ENCODE results near the gene LTBR.

The LTBR gene

DNA sequence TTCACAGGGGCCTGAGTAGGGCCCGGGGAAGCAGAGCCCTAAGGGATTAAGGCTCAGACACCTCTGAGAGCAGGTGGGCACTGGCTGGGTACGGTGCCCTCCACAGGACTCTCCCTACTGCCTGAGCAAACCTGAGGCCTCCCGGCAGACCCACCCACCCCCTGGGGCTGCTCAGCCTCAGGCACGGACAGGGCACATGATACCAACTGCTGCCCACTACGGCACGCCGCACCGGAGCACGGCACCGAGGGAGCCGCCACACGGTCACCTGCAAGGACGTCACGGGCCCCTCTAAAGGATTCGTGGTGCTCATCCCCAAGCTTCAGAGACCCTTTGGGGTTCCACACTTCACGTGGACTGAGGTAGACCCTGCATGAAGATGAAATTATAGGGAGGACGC, 7.1 kb downstream of the LTBR start:
- Histone ChIP-seq H4K8ac (ENCODE audit: low read depth, low read length) (no peak overlapping the region), H3K4ac (ENCODE audit: low read depth, low read length) (no peak overlapping the region), H2BK120ac (ENCODE audit: low read depth, low read length) (no peak overlapping the region), H2AK5ac (ENCODE audit: low read length) (no peak overlapping the region), H3K79me1 (ENCODE audit: low read length) (no peaks in the 10 kb centered on the region), H2BK5ac (ENCODE audit: low read length) (no peak overlapping the region), H2BK15ac (replicated peaks; ENCODE audit: low read depth) (no peak overlapping the region), H3K4me2 (ENCODE audit: low read length) (no peak overlapping the region), H3K56ac (ENCODE audit: low read length) (no peak overlapping the region), H3K4me1 (ENCODE audit: control insufficient read depth, low read depth, low read length) (no peaks in the 10 kb centered on the region), H3K79me2 (ENCODE audit: control insufficient read depth, insufficient read depth, low read length) (no peaks in the 10 kb centered on the region), H3K27ac (ENCODE audit: low read depth, low read length) (no peak overlapping the region), H3K4me3 (ENCODE audit: low read length) (no peak overlapping the region), H3K9ac (ENCODE audit: low read length) (no peak overlapping the region), H4K5ac (ENCODE audit: low read length) (no peak overlapping the region), H3K23ac (ENCODE audit: low read length) (no peak overlapping the region), H3K27me3 (ENCODE audit: insufficient read depth, low read length, poor library complexity) (no peaks in the 10 kb centered on the region), H3K36me3 (ENCODE audit: control insufficient read depth, insufficient read depth, low read length) (peaks cover 2% of the 10 kb centered on the region), H3K18ac (ENCODE audit: low read length) (no peak overlapping the region)
- no peak for DNase-seq
- no CpG with 5 or more reads among the region's 17 CpGs for WGBS (ENCODE audit: extremely low coverage, insufficient coverage, low lambda C conversion rate)

DNA sequence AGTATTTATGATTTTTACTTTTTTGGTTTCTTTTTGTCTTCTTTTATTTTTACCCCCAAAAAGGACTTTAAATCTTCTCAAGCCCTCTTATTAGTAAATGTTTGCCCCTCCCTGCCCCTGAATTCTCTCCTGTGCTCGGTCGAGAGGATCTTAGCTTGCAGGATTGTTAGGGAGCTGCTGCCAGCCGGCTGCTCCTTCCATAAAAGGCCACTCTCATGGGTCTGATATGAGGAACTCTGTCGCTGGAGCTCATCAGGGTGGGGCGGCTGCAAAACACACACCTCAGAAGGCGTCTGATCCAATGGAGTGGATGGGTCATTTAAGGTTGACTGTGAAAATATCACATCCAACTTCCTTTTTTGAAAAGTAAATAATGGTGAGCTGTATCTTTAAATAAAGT, 8.5 kb downstream of the LTBR start:
- Histone ChIP-seq H2BK120ac (ENCODE audit: low read depth, low read length) (no peak overlapping the region), H3K4me3 (ENCODE audit: low read length) (no peak overlapping the region), H3K27ac (ENCODE audit: low read depth, low read length) (no peak overlapping the region), H3K56ac (ENCODE audit: low read length) (no peak overlapping the region), H3K9ac (ENCODE audit: low read length) (no peak overlapping the region), H3K79me2 (ENCODE audit: control insufficient read depth, insufficient read depth, low read length) (no peaks in the 10 kb centered on the region), H3K18ac (ENCODE audit: low read length) (no peak overlapping the region), H2AK5ac (ENCODE audit: low read length) (no peak overlapping the region), H3K4ac (ENCODE audit: low read depth, low read length) (no peak overlapping the region), H3K27me3 (ENCODE audit: insufficient read depth, low read length, poor library complexity) (no peaks in the 10 kb centered on the region), H3K4me2 (ENCODE audit: low read length) (no peak overlapping the region), H3K79me1 (ENCODE audit: low read length) (no peaks in the 10 kb centered on the region), H4K5ac (ENCODE audit: low read length) (no peak overlapping the region), H2BK5ac (ENCODE audit: low read length) (no peak overlapping the region), H3K23ac (ENCODE audit: low read length) (no peak overlapping the region), H2BK15ac (replicated peaks; ENCODE audit: low read depth) (no peak overlapping the region), H3K36me3 (ENCODE audit: control insufficient read depth, insufficient read depth, low read length) (peaks cover 2% of the 10 kb centered on the region), H3K4me1 (ENCODE audit: control insufficient read depth, low read depth, low read length) (no peaks in the 10 kb centered on the region), H4K8ac (ENCODE audit: low read depth, low read length) (no peak overlapping the region)
- WGBS (ENCODE audit: extremely low coverage, insufficient coverage, low lambda C conversion rate), result no CpG with 5 or more reads among the region's 6 CpGs
- no peak for DNase-seq

DNA sequence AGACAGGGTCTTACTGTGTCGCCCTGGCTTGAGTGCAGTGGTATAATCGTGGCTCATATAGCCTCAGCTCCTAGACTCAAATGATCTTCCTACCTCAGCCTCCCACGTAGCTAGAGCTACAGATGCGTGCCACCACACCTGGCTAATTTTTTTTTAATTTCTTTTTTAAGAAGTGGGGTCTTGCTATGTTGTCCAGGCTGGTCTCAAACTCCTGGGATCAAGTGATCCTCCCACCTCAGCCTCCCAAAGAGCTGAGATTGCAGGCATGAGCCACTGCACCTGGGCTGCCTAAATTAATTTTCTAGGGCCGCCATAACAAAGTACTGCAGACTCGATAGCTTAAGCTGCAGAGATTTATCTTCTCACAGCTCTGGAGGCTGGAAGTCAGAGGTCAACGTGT, 9.1 kb downstream of the LTBR start:
- no CpG with 5 or more reads among the region's 7 CpGs for WGBS (ENCODE audit: extremely low coverage, insufficient coverage, low lambda C conversion rate)
- Histone ChIP-seq H2BK120ac (ENCODE audit: low read depth, low read length) (no peak overlapping the region), H3K79me2 (ENCODE audit: control insufficient read depth, insufficient read depth, low read length) (no peaks in the 10 kb centered on the region), H2BK5ac (ENCODE audit: low read length) (no peak overlapping the region), H3K36me3 (ENCODE audit: control insufficient read depth, insufficient read depth, low read length) (peaks cover 2% of the 10 kb centered on the region), H3K4me1 (ENCODE audit: control insufficient read depth, low read depth, low read length) (no peaks in the 10 kb centered on the region), H3K4me3 (ENCODE audit: low read length) (no peak overlapping the region), H3K23ac (ENCODE audit: low read length) (no peak overlapping the region), H3K79me1 (ENCODE audit: low read length) (no peaks in the 10 kb centered on the region), H4K5ac (ENCODE audit: low read length) (no peak overlapping the region), H3K4me2 (ENCODE audit: low read length) (no peak overlapping the region), H2BK15ac (replicated peaks; ENCODE audit: low read depth) (no peak overlapping the region), H2AK5ac (ENCODE audit: low read length) (no peak overlapping the region), H3K56ac (ENCODE audit: low read length) (no peak overlapping the region), H4K8ac (ENCODE audit: low read depth, low read length) (no peak overlapping the region), H3K9ac (ENCODE audit: low read length) (no peak overlapping the region), H3K27ac (ENCODE audit: low read depth, low read length) (no peak overlapping the region), H3K4ac (ENCODE audit: low read depth, low read length) (no peak overlapping the region), H3K27me3 (ENCODE audit: insufficient read depth, low read length, poor library complexity) (no peaks in the 10 kb centered on the region), H3K18ac (ENCODE audit: low read length) (no peak overlapping the region)
- DNase-seq, result no peak

DNA sequence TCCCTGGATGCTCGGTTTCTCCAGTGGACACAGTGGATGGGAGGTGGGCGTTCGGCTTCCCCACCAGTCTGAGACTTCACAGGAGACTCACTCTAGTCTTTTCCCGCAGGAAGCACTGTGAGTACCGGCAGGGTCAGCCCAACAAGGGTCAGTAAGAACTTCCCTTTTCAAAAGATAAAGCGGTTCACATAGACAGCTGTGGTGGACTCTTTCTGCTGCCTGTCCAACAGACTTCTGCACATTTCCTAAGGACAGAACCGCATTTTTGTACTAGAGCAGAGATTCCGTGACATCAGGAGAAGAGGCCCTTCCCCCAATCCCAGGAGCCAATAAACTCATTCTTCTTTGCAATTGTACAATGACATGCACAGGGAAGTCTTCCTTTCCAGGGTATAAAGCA, 10.4 kb downstream of the LTBR start:
- no peak overlapping the region for H3K18ac ChIP-seq (ENCODE audit: low read length)
- H3K56ac ChIP-seq (ENCODE audit: low read length), result no peak overlapping the region
- H2BK120ac ChIP-seq (ENCODE audit: low read depth, low read length), result no peak overlapping the region
- no peak overlapping the region for H3K4me2 ChIP-seq (ENCODE audit: low read length)
- no peak overlapping the region for H2BK5ac ChIP-seq (ENCODE audit: low read length)
- H2BK15ac ChIP-seq (replicated peaks; ENCODE audit: low read depth), result no peak overlapping the region
- H3K23ac ChIP-seq (ENCODE audit: low read length), result no peak overlapping the region
- no peak overlapping the region for H4K5ac ChIP-seq (ENCODE audit: low read length)
- no peak overlapping the region for H3K9ac ChIP-seq (ENCODE audit: low read length)
- WGBS (ENCODE audit: extremely low coverage, insufficient coverage, low lambda C conversion rate), result no CpG with 5 or more reads among the region's 8 CpGs
- H3K4me3 ChIP-seq (ENCODE audit: low read length), result no peak overlapping the region
- H3K27me3 ChIP-seq (ENCODE audit: insufficient read depth, low read length, poor library complexity), result no peaks in the 10 kb centered on the region
- no peaks in the 10 kb centered on the region for H3K79me2 ChIP-seq (ENCODE audit: control insufficient read depth, insufficient read depth, low read length)
- H3K36me3 ChIP-seq (ENCODE audit: control insufficient read depth, insufficient read depth, low read length), result no peaks in the 10 kb centered on the region
- no peak overlapping the region for H2AK5ac ChIP-seq (ENCODE audit: low read length)
- no peak overlapping the region for H3K27ac ChIP-seq (ENCODE audit: low read depth, low read length)
- H3K4ac ChIP-seq (ENCODE audit: low read depth, low read length), result no peak overlapping the region
- H4K8ac ChIP-seq (ENCODE audit: low read depth, low read length), result no peak overlapping the region
- no peaks in the 10 kb centered on the region for H3K79me1 ChIP-seq (ENCODE audit: low read length)
- H3K4me1 ChIP-seq (ENCODE audit: control insufficient read depth, low read depth, low read length), result no peaks in the 10 kb centered on the region
- no peak for DNase-seq

DNA sequence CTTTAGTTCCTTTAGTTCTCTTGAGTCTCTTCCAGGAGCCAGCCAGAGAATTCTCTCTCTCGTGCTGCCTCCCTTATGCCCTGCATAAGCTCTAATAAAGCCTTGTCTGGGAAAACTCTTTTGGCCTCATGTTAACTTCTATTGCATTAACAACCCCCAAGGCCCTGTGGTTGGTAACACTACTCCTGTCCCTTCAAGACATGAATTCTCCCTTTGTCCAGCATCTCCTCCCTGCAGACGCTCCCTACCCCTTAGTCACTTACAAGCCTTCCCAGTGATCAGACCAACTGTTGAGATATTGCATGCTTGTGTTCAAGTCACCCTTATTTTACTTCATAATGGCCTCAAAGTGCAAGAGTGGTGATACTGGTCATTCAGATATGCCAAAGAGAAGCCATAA, 12.1 kb downstream of the LTBR start:
- Histone ChIP-seq H3K4me2 (ENCODE audit: low read length) (no peak overlapping the region), H3K4ac (ENCODE audit: low read depth, low read length) (no peak overlapping the region), H3K56ac (ENCODE audit: low read length) (no peak overlapping the region), H2AK5ac (ENCODE audit: low read length) (no peak overlapping the region), H2BK15ac (replicated peaks; ENCODE audit: low read depth) (no peak overlapping the region), H3K27me3 (ENCODE audit: insufficient read depth, low read length, poor library complexity) (no peaks in the 10 kb centered on the region), H3K23ac (ENCODE audit: low read length) (no peak overlapping the region), H2BK5ac (ENCODE audit: low read length) (no peak overlapping the region), H3K18ac (ENCODE audit: low read length) (no peak overlapping the region), H3K79me2 (ENCODE audit: control insufficient read depth, insufficient read depth, low read length) (no peaks in the 10 kb centered on the region), H3K79me1 (ENCODE audit: low read length) (no peaks in the 10 kb centered on the region), H3K9ac (ENCODE audit: low read length) (no peak overlapping the region), H3K27ac (ENCODE audit: low read depth, low read length) (no peak overlapping the region), H3K4me3 (ENCODE audit: low read length) (no peak overlapping the region), H4K8ac (ENCODE audit: low read depth, low read length) (no peak overlapping the region), H3K36me3 (ENCODE audit: control insufficient read depth, insufficient read depth, low read length) (no peaks in the 10 kb centered on the region), H4K5ac (ENCODE audit: low read length) (no peak overlapping the region), H3K4me1 (ENCODE audit: control insufficient read depth, low read depth, low read length) (no peaks in the 10 kb centered on the region), H2BK120ac (ENCODE audit: low read depth, low read length) (no peak overlapping the region)
- WGBS (ENCODE audit: extremely low coverage, insufficient coverage, low lambda C conversion rate), result no CpG with 5 or more reads among the region's 2 CpGs
- no peak for DNase-seq

DNA sequence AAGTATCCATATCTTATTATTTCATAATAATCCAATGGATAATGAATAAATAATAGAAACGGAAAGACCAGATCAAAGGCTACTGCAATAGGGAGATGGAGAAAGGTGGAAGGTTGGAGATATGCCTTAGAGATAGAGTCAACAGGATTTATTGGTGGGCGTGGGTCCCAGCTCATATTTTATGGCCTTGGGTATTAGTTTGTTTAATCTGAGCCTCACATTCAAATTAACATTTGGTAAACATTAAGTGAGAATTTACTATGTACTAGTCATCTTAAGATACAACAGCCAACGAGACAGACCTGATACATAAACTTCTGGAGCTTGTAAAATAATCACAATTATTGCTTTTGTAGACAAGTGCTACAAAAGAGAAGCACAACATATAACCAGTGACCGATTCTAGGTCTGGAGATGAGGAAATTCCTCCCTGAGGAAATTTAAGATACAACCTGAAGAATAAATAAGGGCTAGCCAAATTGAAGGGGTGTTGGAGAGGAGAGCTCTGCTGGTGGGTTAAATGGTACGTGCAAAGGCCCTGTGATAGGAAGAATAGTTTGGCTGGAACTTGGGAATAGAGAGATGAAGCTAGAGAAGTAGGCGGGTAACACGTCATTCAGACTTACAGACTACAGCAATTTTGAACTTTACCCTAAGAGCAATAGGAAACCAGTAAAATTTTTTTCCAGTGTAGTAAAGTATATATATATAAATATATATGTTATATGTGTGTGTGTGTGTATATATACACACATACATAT, 16.1 kb downstream of the LTBR start:
- Histone ChIP-seq H3K27ac (ENCODE audit: low read depth, low read length) (no peak overlapping the region), H2AK5ac (ENCODE audit: low read length) (no peak overlapping the region)

More for the DNA sequence above, 16.1 kb downstream of the LTBR start:
- Histone ChIP-seq H3K27me3 (ENCODE audit: insufficient read depth, low read length, poor library complexity) (no peaks in the 10 kb centered on the region), H3K18ac (ENCODE audit: low read length) (no peak overlapping the region), H2BK120ac (ENCODE audit: low read depth, low read length) (no peak overlapping the region), H3K36me3 (ENCODE audit: control insufficient read depth, insufficient read depth, low read length) (no peaks in the 10 kb centered on the region), H2BK15ac (replicated peaks; ENCODE audit: low read depth) (no peak overlapping the region), H3K79me2 (ENCODE audit: control insufficient read depth, insufficient read depth, low read length) (no peaks in the 10 kb centered on the region), H3K23ac (ENCODE audit: low read length) (no peak overlapping the region), H3K4ac (ENCODE audit: low read depth, low read length) (no peak overlapping the region), H3K79me1 (ENCODE audit: low read length) (no peaks in the 10 kb centered on the region), H4K5ac (ENCODE audit: low read length) (no peak overlapping the region), H3K4me1 (ENCODE audit: control insufficient read depth, low read depth, low read length) (no peaks in the 10 kb centered on the region), H3K56ac (ENCODE audit: low read length) (no peak overlapping the region), H3K4me2 (ENCODE audit: low read length) (no peak overlapping the region), H4K8ac (ENCODE audit: low read depth, low read length) (no peak overlapping the region), H2BK5ac (ENCODE audit: low read length) (no peak overlapping the region), H3K9ac (ENCODE audit: low read length) (no peak overlapping the region), H3K4me3 (ENCODE audit: low read length) (no peak overlapping the region)
- WGBS (ENCODE audit: extremely low coverage, insufficient coverage, low lambda C conversion rate), result no CpG with 5 or more reads among the region's 7 CpGs
- no peak for DNase-seq

All from mesendoderm (in vitro differentiated cells).